ENCODE data around the gene SOX15. TPM values are rescaled to one million over a fixed set of nuclear protein-coding genes. Genes with fewer than 3 reads are reported as not detected.
A peak's percentile ranks its signal among the peaks of the same experiment; 100 is the strongest.

Gene SOX15
- total and polyA plus RNA-seq, 11 donors = 0.32 to 8.0 (median 1.2) TPM; not detected in 1

DNA sequence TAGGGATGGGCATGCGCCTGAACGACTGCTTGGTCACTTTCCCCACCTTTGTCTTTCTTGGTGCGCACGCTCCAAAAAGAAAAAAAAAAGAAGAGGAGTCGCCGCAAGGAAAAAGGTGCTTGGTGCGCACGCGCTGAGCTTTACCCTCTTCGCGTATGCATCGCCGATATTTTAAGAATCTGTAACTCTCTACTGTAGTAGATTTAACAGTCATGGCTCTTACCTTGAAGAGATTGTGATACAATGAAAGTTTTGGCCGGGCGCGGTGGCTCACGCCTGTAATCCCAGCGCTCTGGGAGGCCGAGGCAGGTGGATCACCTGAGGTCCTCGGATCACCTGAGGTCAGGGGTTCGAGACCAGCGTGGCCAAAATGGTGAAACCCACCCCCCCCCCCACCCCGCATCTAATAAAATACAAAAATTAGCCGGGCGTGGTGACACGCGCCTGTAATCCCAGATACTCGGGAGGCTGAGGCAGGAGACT is 25.4 kb upstream of the SOX15 start:
- DNase-seq = no peak
- Histone ChIP-seq H3K27me3 (no peaks in the 10 kb centered on the region), H3K27ac (peak overlapping the region in 11 of 12 donors; percentile 72 to 94 (median 86)), H3K9me3 (no peaks in the 10 kb centered on the region), H3K4me3 (peak overlapping the region in 11 of 12 donors; percentile 33 to 98 (median 71)), H3K4me1 (peaks cover 4 to 41% (median 31%) of the 10 kb centered on the region in 12 donors), H3K36me3 (peaks cover 0 to 12% (median 9%) of the 10 kb centered on the region in 9 donors)
- intact Hi-C loops (cut with DNase I) = no loop called here
- no peak for ATAC-seq
- WGBS, 4 donors = 7 to 13% (median 8%) methylated on average over 27 to 28 of the region's 28 CpGs
- no peak for TF ChIP-seq POLR2A (IDR thresholded peaks at IDR 0.05)
- TF ChIP-seq, protein P1, sequence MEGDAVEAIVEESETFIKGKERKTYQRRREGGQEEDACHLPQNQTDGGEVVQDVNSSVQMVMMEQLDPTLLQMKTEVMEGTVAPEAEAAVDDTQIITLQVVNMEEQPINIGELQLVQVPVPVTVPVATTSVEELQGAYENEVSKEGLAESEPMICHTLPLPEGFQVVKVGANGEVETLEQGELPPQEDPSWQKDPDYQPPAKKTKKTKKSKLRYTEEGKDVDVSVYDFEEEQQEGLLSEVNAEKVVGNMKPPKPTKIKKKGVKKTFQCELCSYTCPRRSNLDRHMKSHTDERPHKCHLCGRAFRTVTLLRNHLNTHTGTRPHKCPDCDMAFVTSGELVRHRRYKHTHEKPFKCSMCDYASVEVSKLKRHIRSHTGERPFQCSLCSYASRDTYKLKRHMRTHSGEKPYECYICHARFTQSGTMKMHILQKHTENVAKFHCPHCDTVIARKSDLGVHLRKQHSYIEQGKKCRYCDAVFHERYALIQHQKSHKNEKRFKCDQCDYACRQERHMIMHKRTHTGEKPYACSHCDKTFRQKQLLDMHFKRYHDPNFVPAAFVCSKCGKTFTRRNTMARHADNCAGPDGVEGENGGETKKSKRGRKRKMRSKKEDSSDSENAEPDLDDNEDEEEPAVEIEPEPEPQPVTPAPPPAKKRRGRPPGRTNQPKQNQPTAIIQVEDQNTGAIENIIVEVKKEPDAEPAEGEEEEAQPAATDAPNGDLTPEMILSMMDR (IDR thresholded peaks at IDR 0.05) = no peak

DNA sequence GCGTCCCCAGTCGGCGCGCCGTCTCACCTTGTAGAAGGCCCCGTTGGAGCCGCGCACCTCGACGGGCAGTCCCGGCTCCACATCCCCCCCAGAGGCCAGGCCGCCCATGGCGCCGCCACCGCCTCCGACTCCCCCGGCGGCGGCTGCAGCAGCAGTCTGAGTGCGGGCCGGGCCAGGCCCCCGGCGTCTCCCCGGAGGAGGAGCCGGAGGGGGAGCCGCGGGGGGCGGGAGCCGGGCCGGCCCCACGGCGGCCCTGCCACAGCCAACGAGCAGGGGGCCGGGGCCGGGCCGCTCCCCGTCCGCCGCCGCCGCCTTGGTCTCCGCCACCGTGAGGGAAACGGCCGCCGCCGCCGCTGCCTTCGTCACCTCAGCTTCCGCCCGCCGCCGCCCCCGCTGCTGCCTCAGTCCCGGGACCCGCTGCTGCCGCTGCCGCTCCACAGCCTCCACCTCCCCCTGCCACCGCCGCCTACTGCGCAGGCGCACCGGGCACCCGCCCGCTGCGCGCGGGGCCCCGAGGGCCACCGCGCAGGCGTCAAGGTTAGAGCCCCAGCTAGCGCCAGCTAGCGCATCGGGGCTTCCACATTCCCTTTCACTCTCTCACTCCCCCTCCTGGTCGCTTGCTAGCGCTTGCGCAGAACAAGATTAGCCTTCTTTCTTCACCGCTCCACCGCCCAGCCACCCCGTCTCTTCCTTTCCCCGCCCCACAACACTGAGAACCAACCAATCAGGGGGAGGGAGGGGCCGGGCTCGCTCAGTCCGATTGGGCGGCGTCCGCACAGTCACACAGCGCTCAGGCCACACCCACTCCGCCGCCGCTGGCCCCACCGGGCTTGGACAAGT is 24.8 kb upstream of the SOX15 start, which contains the start of gene FXR2:
TSS of gene FXR2 (minus strand) at position 473 of the 840 bp plus-strand sequence. CDS start at position 108, 365 bp downstream.
- peaks cover 0 to 16% (median 9%) of the 10 kb centered on the region in 9 donors for H3K36me3 ChIP-seq
- peak; percentile 100 for DNase-seq
- intact Hi-C loops (cut with DNase I) = no loop called here
- peak within 1 kb of the TSS; percentile 68 to 98 (median 86) for H3K4me3 ChIP-seq
- H3K9me3 ChIP-seq = no peaks in the 10 kb centered on the region
- ATAC-seq = peak; percentile 98 to 99 (median 98)
- TF ChIP-seq POLR2A (IDR thresholded peaks at IDR 0.05) = peak; percentile 55 to 81
- TF ChIP-seq, protein P1 (IDR thresholded peaks at IDR 0.05) = peak; percentile 43 to 80 (median 65)
- 0 to 1% (median 0%) methylated on average over 44 to 93 of the region's 93 CpGs for WGBS, 4 donors
- no peaks in the 10 kb centered on the region for H3K27me3 ChIP-seq
- peaks cover 4 to 44% (median 32%) of the 10 kb centered on the region in 12 donors for H3K4me1 ChIP-seq
- H3K27ac ChIP-seq = peak within 1 kb of the TSS; percentile 84 to 96 (median 94)

DNA sequence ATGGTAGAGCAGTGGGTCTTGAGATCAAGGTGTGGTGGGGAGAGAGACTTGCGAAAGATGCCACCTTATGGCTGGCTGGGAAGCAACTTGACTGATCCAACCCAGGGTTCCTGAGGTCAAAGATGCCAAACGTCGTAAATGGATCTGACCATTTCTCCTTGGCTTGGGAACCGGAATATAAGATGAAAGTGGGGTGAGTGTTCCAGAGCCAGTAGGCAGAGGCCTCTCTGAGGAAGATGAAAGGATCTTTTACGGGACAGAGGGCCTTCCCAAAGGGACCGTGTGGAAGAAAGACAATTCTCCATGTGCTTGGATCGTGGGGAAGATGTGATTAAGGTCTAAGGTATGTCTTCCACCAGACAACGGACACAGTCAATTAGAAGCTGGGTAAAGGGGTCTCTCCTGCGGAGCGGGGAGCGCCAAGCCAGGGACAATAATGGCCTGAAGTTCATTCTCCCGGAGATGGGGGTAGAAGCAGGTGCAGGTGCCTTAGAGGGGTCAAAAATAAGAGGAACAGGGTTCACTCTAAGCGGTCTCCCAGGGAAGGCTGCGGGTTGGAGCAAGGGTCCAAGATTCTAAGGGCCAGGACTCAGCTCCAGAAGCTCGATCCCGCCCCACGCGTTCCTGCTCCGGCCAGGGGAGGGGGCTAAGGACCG is 24.0 kb upstream of the SOX15 start:
- no peaks in the 10 kb centered on the region for H3K9me3 ChIP-seq
- no peak for DNase-seq
- intact Hi-C loops (cut with DNase I) = no loop called here
- WGBS, 4 donors = 6 to 10% (median 7%) methylated on average over 20 of the region's 20 CpGs
- H3K4me1 ChIP-seq = peaks cover 4 to 51% (median 33%) of the 10 kb centered on the region in 12 donors
- ATAC-seq = no peak
- H3K36me3 ChIP-seq = peaks cover 0 to 21% (median 9%) of the 10 kb centered on the region in 9 donors
- TF ChIP-seq, protein P1 (IDR thresholded peaks at IDR 0.05) = no peak
- TF ChIP-seq POLR2A (IDR thresholded peaks at IDR 0.05) = no peak
- peak overlapping the region; percentile 81 to 96 (median 94) for H3K27ac ChIP-seq
- H3K27me3 ChIP-seq = no peaks in the 10 kb centered on the region
- H3K4me3 ChIP-seq = peak overlapping the region; percentile 68 to 98 (median 86)

DNA sequence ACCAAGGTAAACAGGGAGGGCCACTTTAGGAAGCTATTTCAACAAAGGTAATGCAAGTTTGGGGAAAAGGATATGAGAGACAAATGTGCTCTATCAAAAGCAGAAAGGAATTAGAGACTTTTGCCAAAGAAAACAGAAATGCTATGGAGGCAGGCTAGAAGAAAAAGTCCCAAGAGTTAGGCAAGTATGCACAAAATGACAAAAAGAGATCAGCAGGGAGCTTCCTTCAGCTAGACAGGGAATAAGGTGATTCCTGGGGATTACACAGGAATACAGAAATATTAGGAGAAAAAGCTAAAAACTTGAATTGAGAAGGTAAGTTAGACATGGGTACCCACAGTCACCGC is 22.4 kb upstream of the SOX15 start:
- Histone ChIP-seq H3K4me3 (peak overlapping the region in 1 of 12 donors; percentile 8), H3K27ac (peak overlapping the region in 4 of 12 donors; percentile 4 to 96 (median 20)), H3K27me3 (no peaks in the 10 kb centered on the region), H3K36me3 (peaks cover 0 to 24% (median 9%) of the 10 kb centered on the region in 9 donors), H3K9me3 (no peaks in the 10 kb centered on the region), H3K4me1 (peaks cover 4 to 51% (median 33%) of the 10 kb centered on the region in 12 donors)
- DNase-seq = no peak
- intact Hi-C loops (cut with DNase I) = no loop called here
- ATAC-seq = no peak
- WGBS, 4 donors = 88 to 94% (median 91%) methylated on average over 1 of the region's 1 CpG
- TF ChIP-seq, protein P1 (IDR thresholded peaks at IDR 0.05) = no peak
- no peak for TF ChIP-seq POLR2A (IDR thresholded peaks at IDR 0.05)
